Loucy (cell line): ENCODE results near the gene FAM9C.

Experiments used
- CTCF ChIP-seq: fragments of 200-600 bp; sonication (generic); conservative IDR thresholded peaks from 2 replicates; pipeline ENCODE4 v1.5.1; 2014; ENCODE audit warnings: mild to moderate bottlenecking, antibody characterized with exemption, low read length
- EZH2phosphoT487 ChIP-seq: fragments of 200-600 bp; IDR thresholded peaks from 2 replicates; pipeline ENCODE4 v1.6.1; 2018; ENCODE audit warnings: antibody characterized with exemption, mild to moderate bottlenecking, moderate library complexity, borderline replicate concordance

- TF ChIP-seq CTCF (no peak), EZH2phosphoT487 (no peak)
These were observed 51.8 kb downstream of the FAM9C start for GRCh38 chrX:12992544-12993118.
